Panc1 (cell line): Measurements from ENCODE around the gene AFG1L.

Experiments used
- CTCF ChIP-seq: fragments of 450-650 bp; IDR thresholded peaks from 2 replicates; pipeline ENCODE4 v1.5.1; 2017; ENCODE audit warnings: mild to moderate bottlenecking
- POLR2AphosphoS5 ChIP-seq: IDR thresholded peaks from 2 replicates; pipeline ENCODE4 v1.6.1; 2012; ENCODE audit warnings: mild to moderate bottlenecking, low read depth, low read length, moderate library complexity
- SIN3A ChIP-seq: IDR thresholded peaks from 2 replicates; pipeline ENCODE4 v1.6.1; 2012; ENCODE audit warnings: low read depth, mild to moderate bottlenecking, low read length, moderate library complexity, borderline replicate concordance; ENCODE audit not compliant: insufficient read depth
- TCF7L2 ChIP-seq: IDR thresholded peaks from 2 replicates; pipeline ENCODE4 v1.6.1; 2011; ENCODE audit warnings: mild to moderate bottlenecking, low read depth, low read length, inconsistent platforms

GRCh38 chr6:108452711-108453195 lies 157.9 kb downstream of the AFG1L start:
- no peak for TF ChIP-seq CTCF
- TF ChIP-seq POLR2AphosphoS5: no peak
- no peak for TF ChIP-seq TCF7L2
- no peak for TF ChIP-seq SIN3A
